SK-N-SH treated with all-trans-retinoic acid at 6 μM for 48 hours (cell line): ENCODE measurements around the gene PIM1.

Experiments
- ARNTL ChIP-seq: fragments of 450-650 bp; formaldehyde crosslinking; IDR thresholded peaks from 2 replicates; pipeline ENCODE4 v1.5.0; 2020; ENCODE audit warnings: low read depth, mild to moderate bottlenecking, moderate library complexity, borderline replicate concordance
- CSDC2 ChIP-seq: fragments of 250-450 bp; sonication (Bioruptor Pico); IDR thresholded peaks from 2 replicates; pipeline ENCODE4 v1.5.0; 2020; ENCODE audit warnings: mild to moderate bottlenecking, moderate library complexity
- ISL1 ChIP-seq: fragments of 250-450 bp; sonication (Bioruptor Pico); IDR thresholded peaks from 2 replicates; pipeline ENCODE4 v2.1.2; 2022; ENCODE audit warnings: mild to moderate bottlenecking, moderate library complexity
- TCF4 ChIP-seq: fragments of 250-450 bp; sonication (Bioruptor Pico); IDR thresholded peaks from 2 replicates; pipeline ENCODE4 v1.8.0; 2021; ENCODE audit warnings: mild to moderate bottlenecking, moderate library complexity, borderline replicate concordance
- TOX ChIP-seq: fragments of 250-450 bp; sonication (Bioruptor Pico); IDR thresholded peaks from 2 replicates; pipeline ENCODE4 v1.8.0; 2021; ENCODE audit warnings: mild to moderate bottlenecking, moderate library complexity, borderline replicate concordance
- ZFP3 ChIP-seq: fragments of 250-450 bp; sonication (Bioruptor Pico); IDR thresholded peaks from 2 replicates; pipeline ENCODE4 v1.5.0; 2020; ENCODE audit warnings: mild to moderate bottlenecking, moderate library complexity
- ZNF565 ChIP-seq: fragments of 450-650 bp; formaldehyde crosslinking; conservative IDR thresholded peaks from 2 replicates; pipeline ENCODE4 v1.5.0; 2020; ENCODE audit warnings: low read depth, mild to moderate bottlenecking, moderate library complexity
- TF ChIP-seq, protein P1 (sequence below): fragments of 250-450 bp; sonication (Bioruptor Pico); IDR thresholded peaks from 2 replicates; pipeline ENCODE4 v1.8.0; 2020; ENCODE audit warnings: mild to moderate bottlenecking, moderate library complexity, borderline replicate concordance
- TF ChIP-seq, protein P2 (sequence below): fragments of 250-450 bp; sonication (Bioruptor Pico); IDR thresholded peaks from 2 replicates; pipeline ENCODE4 v1.5.1; 2020; ENCODE audit warnings: low read depth, mild to moderate bottlenecking, moderate library complexity
- TF ChIP-seq, protein P3 (sequence below): fragments of 250-450 bp; sonication (Bioruptor Pico); IDR thresholded peaks from 2 replicates; pipeline ENCODE4 v1.5.1; 2021; ENCODE audit warnings: mild to moderate bottlenecking, moderate library complexity
- TF ChIP-seq, protein P4 (sequence below): fragments of 250-450 bp; sonication (Bioruptor Pico); IDR thresholded peaks from 2 replicates; pipeline ENCODE4 v1.8.0; 2021; ENCODE audit warnings: low read depth, mild to moderate bottlenecking, moderate library complexity, borderline replicate concordance
- TF ChIP-seq, protein P5 (sequence below): fragments of 250-450 bp; sonication (Bioruptor Pico); IDR thresholded peaks from 2 replicates; pipeline ENCODE4 v1.5.0; 2020; ENCODE audit warnings: mild to moderate bottlenecking, moderate library complexity

DNA sequence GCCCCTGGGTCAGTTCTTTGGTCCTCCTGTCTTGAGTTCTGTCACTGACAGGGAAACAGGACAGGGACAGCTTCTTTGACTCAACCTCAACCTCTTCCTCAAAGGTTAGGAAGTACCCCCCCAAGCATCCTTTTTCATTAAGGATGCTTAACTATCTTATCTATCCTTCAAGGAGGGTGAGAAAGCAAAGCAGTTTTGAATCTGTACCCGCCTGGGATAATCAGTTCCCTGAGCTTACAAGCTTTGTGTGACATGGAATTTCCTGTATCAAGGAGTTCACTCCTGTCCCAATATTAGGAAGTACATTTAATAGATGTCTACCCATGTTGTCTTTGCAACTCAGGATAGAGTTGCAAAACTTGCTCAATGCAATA is 31.1 kb upstream of the PIM1 start:
- TF ChIP-seq TCF4 (CRISPR knock-in tag): no peak
- no peak for TF ChIP-seq ZNF565
- TF ChIP-seq TOX (CRISPR knock-in tag): no peak
- TF ChIP-seq ARNTL (CRISPR knock-in tag): no peak
- TF ChIP-seq CSDC2 (CRISPR knock-in tag): no peak
- TF ChIP-seq, protein P1, sequence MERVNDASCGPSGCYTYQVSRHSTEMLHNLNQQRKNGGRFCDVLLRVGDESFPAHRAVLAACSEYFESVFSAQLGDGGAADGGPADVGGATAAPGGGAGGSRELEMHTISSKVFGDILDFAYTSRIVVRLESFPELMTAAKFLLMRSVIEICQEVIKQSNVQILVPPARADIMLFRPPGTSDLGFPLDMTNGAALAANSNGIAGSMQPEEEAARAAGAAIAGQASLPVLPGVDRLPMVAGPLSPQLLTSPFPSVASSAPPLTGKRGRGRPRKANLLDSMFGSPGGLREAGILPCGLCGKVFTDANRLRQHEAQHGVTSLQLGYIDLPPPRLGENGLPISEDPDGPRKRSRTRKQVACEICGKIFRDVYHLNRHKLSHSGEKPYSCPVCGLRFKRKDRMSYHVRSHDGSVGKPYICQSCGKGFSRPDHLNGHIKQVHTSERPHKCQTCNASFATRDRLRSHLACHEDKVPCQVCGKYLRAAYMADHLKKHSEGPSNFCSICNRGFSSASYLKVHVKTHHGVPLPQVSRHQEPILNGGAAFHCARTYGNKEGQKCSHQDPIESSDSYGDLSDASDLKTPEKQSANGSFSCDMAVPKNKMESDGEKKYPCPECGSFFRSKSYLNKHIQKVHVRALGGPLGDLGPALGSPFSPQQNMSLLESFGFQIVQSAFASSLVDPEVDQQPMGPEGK (CRISPR knock-in tag): no peak
- TF ChIP-seq, protein P2, sequence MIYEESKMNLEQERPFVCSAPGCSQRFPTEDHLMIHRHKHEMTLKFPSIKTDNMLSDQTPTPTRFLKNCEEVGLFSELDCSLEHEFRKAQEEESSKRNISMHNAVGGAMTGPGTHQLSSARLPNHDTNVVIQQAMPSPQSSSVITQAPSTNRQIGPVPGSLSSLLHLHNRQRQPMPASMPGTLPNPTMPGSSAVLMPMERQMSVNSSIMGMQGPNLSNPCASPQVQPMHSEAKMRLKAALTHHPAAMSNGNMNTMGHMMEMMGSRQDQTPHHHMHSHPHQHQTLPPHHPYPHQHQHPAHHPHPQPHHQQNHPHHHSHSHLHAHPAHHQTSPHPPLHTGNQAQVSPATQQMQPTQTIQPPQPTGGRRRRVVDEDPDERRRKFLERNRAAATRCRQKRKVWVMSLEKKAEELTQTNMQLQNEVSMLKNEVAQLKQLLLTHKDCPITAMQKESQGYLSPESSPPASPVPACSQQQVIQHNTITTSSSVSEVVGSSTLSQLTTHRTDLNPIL (CRISPR knock-in tag): no peak
- TF ChIP-seq, protein P3, sequence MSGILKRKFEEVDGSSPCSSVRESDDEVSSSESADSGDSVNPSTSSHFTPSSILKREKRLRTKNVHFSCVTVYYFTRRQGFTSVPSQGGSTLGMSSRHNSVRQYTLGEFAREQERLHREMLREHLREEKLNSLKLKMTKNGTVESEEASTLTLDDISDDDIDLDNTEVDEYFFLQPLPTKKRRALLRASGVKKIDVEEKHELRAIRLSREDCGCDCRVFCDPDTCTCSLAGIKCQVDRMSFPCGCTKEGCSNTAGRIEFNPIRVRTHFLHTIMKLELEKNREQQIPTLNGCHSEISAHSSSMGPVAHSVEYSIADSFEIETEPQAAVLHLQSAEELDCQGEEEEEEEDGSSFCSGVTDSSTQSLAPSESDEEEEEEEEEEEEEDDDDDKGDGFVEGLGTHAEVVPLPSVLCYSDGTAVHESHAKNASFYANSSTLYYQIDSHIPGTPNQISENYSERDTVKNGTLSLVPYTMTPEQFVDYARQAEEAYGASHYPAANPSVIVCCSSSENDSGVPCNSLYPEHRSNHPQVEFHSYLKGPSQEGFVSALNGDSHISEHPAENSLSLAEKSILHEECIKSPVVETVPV (CRISPR knock-in tag): no peak
- TF ChIP-seq, protein P4, sequence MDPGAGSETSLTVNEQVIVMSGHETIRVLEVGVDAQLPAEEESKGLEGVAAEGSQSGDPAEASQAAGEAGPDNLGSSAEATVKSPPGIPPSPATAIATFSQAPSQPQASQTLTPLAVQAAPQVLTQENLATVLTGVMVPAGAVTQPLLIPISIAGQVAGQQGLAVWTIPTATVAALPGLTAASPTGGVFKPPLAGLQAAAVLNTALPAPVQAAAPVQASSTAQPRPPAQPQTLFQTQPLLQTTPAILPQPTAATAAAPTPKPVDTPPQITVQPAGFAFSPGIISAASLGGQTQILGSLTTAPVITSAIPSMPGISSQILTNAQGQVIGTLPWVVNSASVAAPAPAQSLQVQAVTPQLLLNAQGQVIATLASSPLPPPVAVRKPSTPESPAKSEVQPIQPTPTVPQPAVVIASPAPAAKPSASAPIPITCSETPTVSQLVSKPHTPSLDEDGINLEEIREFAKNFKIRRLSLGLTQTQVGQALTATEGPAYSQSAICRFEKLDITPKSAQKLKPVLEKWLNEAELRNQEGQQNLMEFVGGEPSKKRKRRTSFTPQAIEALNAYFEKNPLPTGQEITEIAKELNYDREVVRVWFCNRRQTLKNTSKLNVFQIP (CRISPR knock-in tag): no peak
- TF ChIP-seq ISL1 (CRISPR knock-in tag): no peak
- TF ChIP-seq ZFP3 (CRISPR knock-in tag): no peak
- TF ChIP-seq, protein P5, sequence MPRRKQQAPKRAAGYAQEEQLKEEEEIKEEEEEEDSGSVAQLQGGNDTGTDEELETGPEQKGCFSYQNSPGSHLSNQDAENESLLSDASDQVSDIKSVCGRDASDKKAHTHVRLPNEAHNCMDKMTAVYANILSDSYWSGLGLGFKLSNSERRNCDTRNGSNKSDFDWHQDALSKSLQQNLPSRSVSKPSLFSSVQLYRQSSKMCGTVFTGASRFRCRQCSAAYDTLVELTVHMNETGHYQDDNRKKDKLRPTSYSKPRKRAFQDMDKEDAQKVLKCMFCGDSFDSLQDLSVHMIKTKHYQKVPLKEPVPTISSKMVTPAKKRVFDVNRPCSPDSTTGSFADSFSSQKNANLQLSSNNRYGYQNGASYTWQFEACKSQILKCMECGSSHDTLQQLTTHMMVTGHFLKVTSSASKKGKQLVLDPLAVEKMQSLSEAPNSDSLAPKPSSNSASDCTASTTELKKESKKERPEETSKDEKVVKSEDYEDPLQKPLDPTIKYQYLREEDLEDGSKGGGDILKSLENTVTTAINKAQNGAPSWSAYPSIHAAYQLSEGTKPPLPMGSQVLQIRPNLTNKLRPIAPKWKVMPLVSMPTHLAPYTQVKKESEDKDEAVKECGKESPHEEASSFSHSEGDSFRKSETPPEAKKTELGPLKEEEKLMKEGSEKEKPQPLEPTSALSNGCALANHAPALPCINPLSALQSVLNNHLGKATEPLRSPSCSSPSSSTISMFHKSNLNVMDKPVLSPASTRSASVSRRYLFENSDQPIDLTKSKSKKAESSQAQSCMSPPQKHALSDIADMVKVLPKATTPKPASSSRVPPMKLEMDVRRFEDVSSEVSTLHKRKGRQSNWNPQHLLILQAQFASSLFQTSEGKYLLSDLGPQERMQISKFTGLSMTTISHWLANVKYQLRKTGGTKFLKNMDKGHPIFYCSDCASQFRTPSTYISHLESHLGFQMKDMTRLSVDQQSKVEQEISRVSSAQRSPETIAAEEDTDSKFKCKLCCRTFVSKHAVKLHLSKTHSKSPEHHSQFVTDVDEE (CRISPR knock-in tag): no peak
